H1 (cell line): ENCODE measurements around the gene FRMD4A. TPM values are rescaled to one million over a fixed set of nuclear protein-coding genes. Genes with fewer than 3 reads are reported as not detected.

Experiments used
- CBX5 ChIP-seq: fragments of 300-800, 300-1000 bp; sonication (generic); IDR thresholded peaks from 2 replicates; pipeline ENCODE4 v1.7.1; 2016; ENCODE audit warnings: antibody characterized with exemption, low read length, low read depth
- CEBPB ChIP-seq: IDR thresholded peaks from 2 replicates; pipeline ENCODE4 v1.6.1; 2012; ENCODE audit warnings: low read depth, low read length
- CHD7 ChIP-seq: fragments of 300-600 bp; sonication (generic); IDR thresholded peaks from 2 replicates; pipeline ENCODE4 v1.7.1; 2012; ENCODE audit warnings: low read length, moderate library complexity, mild to moderate bottlenecking, inconsistent platforms; ENCODE audit not compliant: insufficient replicate concordance
- E2F6 ChIP-seq: IDR thresholded peaks from 2 replicates; pipeline ENCODE4 v1.6.1; 2012; ENCODE audit warnings: inconsistent platforms
- HDAC2 ChIP-seq, 2 experiments: fragments of 300-600 bp in 1 of 2; sonication (generic) in 1 of 2; IDR thresholded peaks; 2 replicates each; pipeline ENCODE4 v1.6.1; 2011 to 2012; ENCODE audit warnings: low read depth in 2 of 2, low read length in 2 of 2, mild to moderate bottlenecking in 2 of 2, moderate library complexity in 2 of 2, borderline replicate concordance in 1 of 2, inconsistent platforms in 1 of 2
- HDAC6 ChIP-seq: IDR thresholded peaks from one replicate; pipeline ENCODE4 v1.7.1; 2012; ENCODE audit warnings: low read depth, mild to moderate bottlenecking, inconsistent platforms, low read length, moderate library complexity
- POLR2A ChIP-seq, 2 experiments: IDR thresholded peaks; 1 replicate in 1 of 2; 2 replicates in 1 of 2; pipeline ENCODE4 v1.6.1; 2011; ENCODE audit warnings: low read depth in 2 of 2, low read length in 2 of 2, mild to moderate bottlenecking in 2 of 2; ENCODE audit errors: control extremely low read depth in 1 of 2
- SIRT6 ChIP-seq: IDR thresholded peaks from one replicate; pipeline ENCODE4 v1.7.1; 2012; ENCODE audit warnings: low read length, inconsistent platforms
- polyA plus RNA-seq, 7 experiments: library from polyadenylated mRNA; depleted of rRNA in 3 of 7; stranded (reverse) in 5 of 7; unstranded in 2 of 7; fragments of >200 nt in 5 of 7; fragments of 200-250 nt in 2 of 7; gene quantifications; 1 replicate in 5 of 7; 2 replicates in 1 of 7; 4 replicates in 1 of 7; pipeline versions ENCODE4 v1.2.1 to v1.2.3, GENCODE V29; 2011 to 2013; ENCODE audit warnings: missing spikeins in 2 of 7, mixed read lengths in 2 of 7
- total RNA-seq: library from RNA; stranded (reverse); fragmentation: NEBNext Ultra II Directional; extraction: Animal tissue kit (Norgen Biotek cat#: 25700); gene quantifications from 2 replicates; pipeline ENCODE4 v1.2.1, GENCODE V29; 2021
- TF ChIP-seq, protein P1 (sequence below): IDR thresholded peaks from 2 replicates; pipeline ENCODE4 v1.6.1; 2011; ENCODE audit warnings: low read length, improper control_type of control experiment

FRMD4A gene
- total and polyA plus RNA-seq, 2 of the 8 experiments (the other 6 are each of a cell fraction or from before 2014, with no cell fraction given) = 38.6 to 39.6 TPM

DNA sequence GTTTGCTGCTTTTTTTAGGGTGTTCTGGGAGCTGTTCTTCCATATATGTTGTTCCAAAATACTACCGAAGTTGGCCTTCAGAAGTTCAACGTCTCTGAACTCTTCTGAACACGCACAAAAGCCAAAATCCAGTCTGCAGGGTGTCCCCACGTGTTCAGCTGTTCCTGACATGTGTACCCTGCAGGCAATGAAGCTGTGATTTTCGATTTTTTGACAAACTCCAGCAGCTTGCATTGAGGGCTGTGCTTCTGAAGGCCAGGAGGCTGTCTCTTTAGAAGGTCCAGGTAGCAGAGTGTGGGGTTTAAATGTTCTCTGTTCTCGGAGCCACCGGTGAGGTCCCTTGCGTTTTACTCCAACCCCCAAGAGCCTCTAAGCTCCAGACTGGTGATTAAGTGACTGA, 598.9 kb downstream of the FRMD4A start (continued):
- no peak for TF ChIP-seq CHD7
- no peak for TF ChIP-seq HDAC2 (IDR thresholded peaks at IDR 0.05; ENCODE audit: borderline replicate concordance in 1 of 2, low read depth in 2 of 2, low read length in 2 of 2)
- TF ChIP-seq, protein P1, sequence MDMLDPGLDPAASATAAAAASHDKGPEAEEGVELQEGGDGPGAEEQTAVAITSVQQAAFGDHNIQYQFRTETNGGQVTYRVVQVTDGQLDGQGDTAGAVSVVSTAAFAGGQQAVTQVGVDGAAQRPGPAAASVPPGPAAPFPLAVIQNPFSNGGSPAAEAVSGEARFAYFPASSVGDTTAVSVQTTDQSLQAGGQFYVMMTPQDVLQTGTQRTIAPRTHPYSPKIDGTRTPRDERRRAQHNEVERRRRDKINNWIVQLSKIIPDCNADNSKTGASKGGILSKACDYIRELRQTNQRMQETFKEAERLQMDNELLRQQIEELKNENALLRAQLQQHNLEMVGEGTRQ = no peak
- TF ChIP-seq SIRT6 = no peak
- TF ChIP-seq POLR2A (IDR thresholded peaks at IDR 0.05; ENCODE audit: control extremely low read depth in 1 of 2, low read depth in 2 of 2, low read length in 2 of 2) = no peak
- TF ChIP-seq E2F6 = no peak
- TF ChIP-seq CBX5 = no peak
- no peak for TF ChIP-seq HDAC6
- TF ChIP-seq CEBPB = no peak
